HG02588 (cell line): ENCODE measurements around the gene SLC22A3.
"Not testable (repeated sequence)": the region's sequence is repeated elsewhere in the genome, so short reads cannot be mapped to it uniquely, and the experiment has no call there.

Source experiments
- ATAC-seq: cut with Tn5 transposase; IDR thresholded peaks from one replicate; pipeline ENCODE4 v1.9.1; 2021; ENCODE audit warnings: mild to moderate bottlenecking, moderate library complexity; ENCODE audit not compliant: unreplicated experiment

The SLC22A3 gene

GRCh38 chr6:160368670-160369069 is 20.5 kb downstream of the SLC22A3 start:
- no peak for ATAC-seq

DNA sequence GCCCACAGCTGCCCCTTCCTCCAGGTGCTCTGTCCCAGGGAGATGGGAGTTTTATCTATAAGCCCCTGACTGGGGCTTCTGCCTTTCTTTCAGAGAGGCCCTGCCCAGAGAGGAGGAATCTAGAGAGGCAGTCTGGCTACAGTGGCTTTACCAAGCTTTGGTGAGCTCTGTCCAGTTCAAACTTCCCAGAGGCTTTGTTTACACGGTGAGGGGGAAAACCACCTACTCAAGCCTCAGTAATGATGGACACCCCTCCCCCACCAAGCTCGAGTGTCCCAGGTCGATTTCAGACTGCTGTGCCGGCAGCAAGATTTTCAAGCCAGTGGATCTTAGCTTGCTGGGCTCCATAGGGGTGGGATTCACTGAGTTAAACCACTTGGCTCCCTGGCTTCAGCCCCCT is 25.4 kb downstream of the SLC22A3 start:
- not testable (repeated sequence) for ATAC-seq

- ATAC-seq = no peak
Measured at GRCh38 chr6:160374836-160375560, 26.8 kb downstream of the SLC22A3 start.

GRCh38 chr6:160375561-160375949 is 27.4 kb downstream of the SLC22A3 start:
- ATAC-seq = no peak

DNA sequence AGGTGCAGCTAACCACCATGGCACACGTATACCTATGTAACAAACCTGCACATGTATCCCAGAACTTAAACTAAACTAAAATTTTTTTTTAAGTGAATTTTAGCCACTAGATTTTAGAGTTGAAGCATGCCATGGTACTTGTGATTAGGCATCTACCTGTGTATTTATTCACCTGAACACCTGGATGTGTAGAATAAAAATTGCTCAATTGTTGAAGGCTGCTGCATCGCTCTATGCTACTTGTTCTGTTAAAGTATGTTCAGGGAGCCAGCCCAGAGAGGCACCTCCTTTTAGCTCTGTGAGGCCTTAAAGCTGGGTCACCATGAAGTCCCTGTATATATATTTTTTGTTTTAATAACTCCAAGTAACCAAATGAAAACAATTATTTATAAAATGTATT is 28.3 kb downstream of the SLC22A3 start:
- no peak for ATAC-seq

GRCh38 chr6:160378218-160378617 is 30.0 kb downstream of the SLC22A3 start:
- ATAC-seq = no peak

- ATAC-seq = no peak
Measured at GRCh38 chr6:160378882-160379281, 30.7 kb downstream of the SLC22A3 start.

- no peak for ATAC-seq
Measured at GRCh38 chr6:160379466-160379865, 31.3 kb downstream of the SLC22A3 start.

GRCh38 chr6:160382946-160383345 is 34.8 kb downstream of the SLC22A3 start:
- no peak for ATAC-seq

DNA sequence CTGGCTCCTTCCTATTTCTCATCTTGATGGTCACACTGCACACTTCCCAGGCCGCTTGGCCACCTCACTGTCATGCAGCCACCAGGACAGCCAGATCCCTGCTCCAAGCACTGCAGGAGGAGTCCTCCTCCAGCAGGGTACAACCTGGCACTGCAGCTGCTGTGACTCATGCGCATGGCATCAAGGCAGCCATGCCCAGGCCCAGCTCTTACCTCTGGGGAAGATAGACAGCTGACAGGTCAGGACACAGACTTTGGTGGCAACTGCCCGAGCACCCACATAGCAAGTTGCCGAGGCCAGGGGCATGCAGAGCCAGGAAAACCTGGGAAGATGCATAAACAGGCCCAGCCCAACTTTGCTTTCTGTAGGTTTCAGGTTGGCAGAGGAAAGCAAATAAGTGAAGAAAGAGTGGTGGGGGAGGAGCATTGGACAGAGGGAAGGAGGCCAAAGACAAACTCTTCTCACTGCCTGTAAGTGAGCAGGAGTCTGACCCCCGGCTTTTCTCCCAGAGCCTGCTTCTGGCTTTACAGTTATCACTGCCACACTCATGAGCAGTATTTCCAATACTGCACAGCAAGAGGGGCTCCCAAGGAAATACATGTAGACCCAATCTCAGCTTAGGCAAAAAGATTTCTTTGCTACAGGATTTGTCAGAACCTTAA is 38.8 kb downstream of the SLC22A3 start:
- no peak for ATAC-seq

- ATAC-seq = no peak
Measured at GRCh38 chr6:160387916-160388643, 39.9 kb downstream of the SLC22A3 start.

- ATAC-seq = no peak
Measured at GRCh38 chr6:160388922-160389321, 40.7 kb downstream of the SLC22A3 start.

DNA sequence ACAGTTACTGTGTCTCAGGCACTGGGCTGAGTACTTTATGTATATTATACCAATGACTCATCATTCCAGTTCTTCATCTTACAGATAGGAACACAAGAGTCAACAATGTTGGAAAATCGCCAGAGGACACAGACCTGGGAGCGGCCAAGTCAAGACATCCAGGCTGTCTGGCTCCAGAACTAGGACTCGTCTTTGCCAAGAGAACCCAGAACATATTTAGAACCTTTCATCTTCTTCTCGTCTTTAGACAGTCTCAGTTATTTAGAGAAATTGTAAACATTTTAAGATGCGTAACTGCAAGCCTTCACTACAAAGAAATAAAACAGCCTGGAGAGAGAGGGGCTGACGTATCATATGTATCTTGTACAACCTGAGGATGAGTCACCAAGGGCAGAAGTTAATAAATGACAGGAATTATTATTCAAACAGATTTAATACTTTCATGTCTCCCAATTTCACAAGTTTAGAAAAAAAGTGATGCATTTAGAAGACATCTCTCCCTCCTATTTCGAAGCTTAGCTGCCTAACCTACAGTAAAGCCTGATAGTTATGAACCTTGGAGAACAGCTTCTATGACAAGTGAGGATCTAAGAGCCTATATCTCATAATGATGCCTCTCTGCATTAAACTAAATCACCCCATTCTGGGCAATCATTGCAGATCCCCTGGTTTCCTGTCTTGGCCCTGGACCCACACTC is 43.4 kb downstream of the SLC22A3 start:
- no peak for ATAC-seq

GRCh38 chr6:160393442-160393841 is 45.3 kb downstream of the SLC22A3 start:
- not testable (repeated sequence) for ATAC-seq

DNA sequence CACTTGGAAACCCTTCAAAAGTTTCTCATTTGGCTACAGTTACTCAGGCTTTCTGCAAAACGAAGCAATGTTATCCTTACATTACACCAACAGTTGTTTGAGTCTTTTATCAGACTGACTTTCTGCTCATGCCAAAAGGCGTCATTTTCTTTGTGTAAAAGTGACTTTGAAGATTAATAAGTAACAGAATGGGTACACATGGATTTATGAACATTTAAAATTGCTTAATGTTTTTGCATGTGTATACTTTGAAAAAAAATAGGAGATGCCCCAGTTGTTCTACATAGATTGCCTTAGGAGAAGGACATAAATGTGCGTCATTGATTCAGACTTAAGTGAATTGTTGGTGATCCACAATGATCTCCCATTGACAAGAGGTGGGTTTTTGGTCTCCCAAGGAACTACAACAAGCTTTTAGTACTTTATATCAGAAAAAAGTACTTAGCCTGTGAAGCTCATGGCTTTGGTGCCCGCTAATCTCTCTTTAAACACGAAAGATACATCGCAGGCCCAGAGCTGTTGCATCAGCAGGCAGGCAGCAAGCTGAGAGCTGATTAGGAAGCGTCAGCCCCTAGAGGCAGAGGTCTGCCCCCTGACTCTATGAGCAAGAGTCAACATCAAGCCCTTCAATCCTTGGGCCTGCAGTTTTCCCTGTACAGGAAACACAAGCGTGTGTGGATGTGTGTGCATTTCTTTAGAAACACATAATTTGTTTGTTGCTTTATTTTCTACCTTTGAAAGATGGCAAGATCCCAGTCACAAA is 45.9 kb downstream of the SLC22A3 start:
- no peak for ATAC-seq

- ATAC-seq = no peak
Measured at GRCh38 chr6:160394654-160395035, 46.5 kb downstream of the SLC22A3 start.

- ATAC-seq = no peak
Measured at GRCh38 chr6:160395187-160395586, 47.0 kb downstream of the SLC22A3 start.

DNA sequence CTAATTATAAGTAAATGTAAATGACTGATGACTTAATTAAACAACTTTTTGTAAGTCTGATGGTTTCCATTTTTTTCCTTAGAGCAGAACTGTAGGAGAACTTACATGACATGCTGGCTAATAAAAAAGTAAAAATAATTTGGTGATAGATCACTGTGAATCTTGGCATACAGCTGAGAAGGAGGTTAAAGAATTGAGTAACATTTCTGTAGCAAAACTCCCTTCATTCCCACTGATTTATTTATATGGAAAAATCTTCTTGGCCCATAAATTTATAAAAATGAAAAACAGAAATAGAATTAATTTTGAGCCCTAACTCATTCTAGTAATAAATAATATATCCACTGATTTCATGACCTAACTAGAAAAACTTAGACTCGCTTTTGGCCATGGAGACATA is 48.1 kb downstream of the SLC22A3 start:
- ATAC-seq = no peak

DNA sequence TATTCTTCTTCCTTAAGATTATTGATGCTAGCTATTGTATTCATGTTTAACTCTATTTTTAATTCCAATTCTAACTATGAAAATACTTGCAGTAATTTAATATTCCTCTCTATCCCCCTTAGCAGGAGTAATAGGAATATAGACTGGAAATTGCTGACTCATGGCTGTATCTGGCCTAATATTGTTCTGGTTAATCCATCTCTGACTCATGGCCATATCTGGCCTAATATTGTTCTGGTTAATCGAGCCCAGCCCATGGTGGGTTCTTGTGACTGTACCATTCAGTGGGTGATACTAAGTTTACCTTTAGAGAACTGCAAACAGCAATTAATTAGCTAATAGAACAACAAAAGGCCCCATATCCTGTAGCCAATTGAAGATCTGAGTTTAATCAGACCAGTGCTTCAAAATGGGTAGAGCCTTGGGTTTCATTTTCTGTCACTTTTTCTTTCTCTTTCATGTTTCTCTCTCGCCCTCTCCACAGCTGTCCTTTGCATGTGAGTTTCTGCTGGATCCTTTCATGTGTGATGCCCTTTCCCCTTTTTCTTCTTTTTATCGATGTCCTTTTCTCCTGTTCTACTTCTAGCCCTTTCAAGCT is 50.6 kb downstream of the SLC22A3 start:
- ATAC-seq = peak; percentile 94

- ATAC-seq = no peak
Measured at GRCh38 chr6:160400446-160400845, 52.3 kb downstream of the SLC22A3 start.
